GM23248 (cell line): Measurements from ENCODE around the gene FDPS. TPM values are rescaled to one million over a fixed set of nuclear protein-coding genes. Genes with fewer than 3 reads are reported as not detected.
"Not testable (repeated sequence)": the region's sequence is repeated elsewhere in the genome, so short reads cannot be mapped to it uniquely, and the experiment has no call there.

Experiments
- DNase-seq: peaks from one replicate; pipeline ENCODE4 v3.0.0-alpha.2; 2015
- H2AFZ ChIP-seq: fragments of 200-600 bp; sonication (generic); 2 replicates; pipeline ENCODE4 v1.6.1; 2016; ENCODE audit warnings: antibody characterized with exemption
- H3F3A ChIP-seq: fragments of 200-600 bp; sonication (generic); 2 replicates; pipeline ENCODE4 v1.6.1; 2016; ENCODE audit warnings: mild to moderate bottlenecking, antibody characterized with exemption, mixed run types; ENCODE audit not compliant: insufficient read depth
- H3K27ac ChIP-seq: fragments of 200-600 bp; sonication (generic); 2 replicates; pipeline ENCODE4 v1.5.1; 2016; ENCODE audit warnings: mild to moderate bottlenecking
- H3K27me3 ChIP-seq: fragments of 200-600 bp; sonication (generic); replicated peaks from 2 replicates; pipeline ENCODE4 v1.6.1; 2016; ENCODE audit warnings: mild to moderate bottlenecking; ENCODE audit not compliant: insufficient read depth
- H3K36me3 ChIP-seq: fragments of 200-600 bp; sonication (generic); 2 replicates; pipeline ENCODE4 v1.6.1; 2016; ENCODE audit warnings: low read depth, mild to moderate bottlenecking
- H3K4me1 ChIP-seq: fragments of 200-600 bp; sonication (generic); 2 replicates; pipeline ENCODE4 v1.6.1; 2016; ENCODE audit warnings: mild to moderate bottlenecking; ENCODE audit not compliant: insufficient read depth
- H3K4me2 ChIP-seq: fragments of 200-600 bp; sonication (generic); one replicate; pipeline ENCODE4 v1.6.1; 2016; ENCODE audit warnings: mild to moderate bottlenecking; ENCODE audit not compliant: unreplicated experiment
- H3K4me3 ChIP-seq: fragments of 200-600 bp; sonication (generic); 2 replicates; pipeline ENCODE4 v1.5.1; 2016; ENCODE audit warnings: mild to moderate bottlenecking
- H3K79me2 ChIP-seq: fragments of 200-600 bp; sonication (generic); 2 replicates; pipeline ENCODE4 v1.6.1; 2016; ENCODE audit warnings: mild to moderate bottlenecking; ENCODE audit not compliant: insufficient read depth
- H3K9ac ChIP-seq: fragments of 200-600 bp; sonication (generic); 2 replicates; pipeline ENCODE4 v1.6.1; 2016; ENCODE audit warnings: mild to moderate bottlenecking
- H3K9me2 ChIP-seq: fragments of 200-600 bp; sonication (generic); 2 replicates; pipeline ENCODE4 v1.6.1; 2016; ENCODE audit warnings: mixed run types, mild to moderate bottlenecking, moderate library complexity; ENCODE audit not compliant: insufficient read depth
- H3K9me3 ChIP-seq: fragments of 200-600 bp; sonication (generic); one replicate; pipeline ENCODE4 v1.6.1; 2017; ENCODE audit warnings: low read depth
- H4K20me1 ChIP-seq: fragments of 200-600 bp; sonication (generic); 2 replicates; pipeline ENCODE4 v1.6.0; 2016; ENCODE audit not compliant: insufficient read depth
- EZH2 ChIP-seq: fragments of 200-600 bp; sonication (generic); IDR thresholded peaks from 2 replicates; pipeline ENCODE4 v1.6.1; 2018; ENCODE audit warnings: antibody characterized with exemption, mild to moderate bottlenecking; ENCODE audit not compliant: insufficient read depth, poor library complexity, severe bottlenecking
- EZH2phosphoT487 ChIP-seq: fragments of 200-600 bp; sonication (generic); IDR thresholded peaks from 2 replicates; pipeline ENCODE4 v1.6.1; 2018; ENCODE audit warnings: antibody characterized with exemption, moderate library complexity, mild to moderate bottlenecking, low read depth; ENCODE audit not compliant: insufficient read depth
- WGBS, 2 experiments: methylation state at CpG; one replicate each; pipeline ENCODE4 v1.1.6; 2015 to 2017; ENCODE audit warnings: low lambda C conversion rate in 2 of 2, low coverage in 1 of 2; ENCODE audit errors: missing lambda C conversion rate in 2 of 2; 5-methylcytosine and 5-hydroxymethylcytosine counted together
- in situ Hi-C: fragments of 300-500 bp; cut with MboI; formaldehyde crosslinking; loops from 2 replicates; pipeline ENCODE4 v1.15.0; 2020
- polyA plus RNA-seq: library from polyadenylated mRNA; unstranded; fragments of >200 nt; fragmentation: Nextera tagmentation; extraction: Ambion mirVana; gene quantifications from 2 replicates; pipeline ENCODE4 v1.2.1, GENCODE V29; 2016
- total RNA-seq: library from RNA; depleted of rRNA; stranded (reverse); fragments of >200 nt; shearing (Covaris generic); gene quantifications from 2 replicates; pipeline ENCODE4 v1.2.3, GENCODE V29; 2014

FDPS gene
- total and polyA plus RNA-seq, 2 experiments from 2014 or later = 96.3 to 116 TPM

DNA sequence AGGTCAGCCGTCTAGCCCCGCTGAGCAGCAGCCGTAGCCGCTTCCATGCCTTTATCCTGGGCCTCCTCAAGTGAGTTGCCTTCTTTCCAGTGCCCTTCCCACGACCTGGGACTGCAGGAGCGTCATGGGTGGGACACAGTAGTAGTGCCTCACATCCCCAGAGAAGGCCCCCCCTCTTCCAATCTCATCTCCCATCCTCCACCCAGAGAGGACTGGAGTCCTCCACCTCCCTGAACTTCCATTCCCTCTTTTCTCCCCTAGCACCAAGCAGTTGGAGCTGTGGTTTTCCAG lies 16.9 kb downstream of the FDPS start:
- in situ Hi-C loops = no loop called here
- Histone ChIP-seq H3K79me2 (peaks cover 50% of the 10 kb centered on the region), H3K4me1 (peaks cover 12% of the 10 kb centered on the region), H3K9me3 (no peaks in the 10 kb centered on the region), H4K20me1 (no peaks in the 10 kb centered on the region), H3K4me2 (peak overlapping the region; percentile 99), H3K36me3 (peaks cover 10% of the 10 kb centered on the region), H3K27me3 (no peaks in the 10 kb centered on the region), H3K9ac (peak overlapping the region; percentile 83), H3K27ac (no peak overlapping the region), H3K9me2 (no peaks in the 10 kb centered on the region), H2AFZ (no peak overlapping the region), H3F3A (peaks cover 4% of the 10 kb centered on the region), H3K4me3 (peak overlapping the region; percentile 89)
- WGBS, 2 experiments = 28 to 35% methylated on average over 6 of the region's 6 CpGs
- TF ChIP-seq EZH2 (no peak), EZH2phosphoT487 (no peak)
- no peak for DNase-seq

DNA sequence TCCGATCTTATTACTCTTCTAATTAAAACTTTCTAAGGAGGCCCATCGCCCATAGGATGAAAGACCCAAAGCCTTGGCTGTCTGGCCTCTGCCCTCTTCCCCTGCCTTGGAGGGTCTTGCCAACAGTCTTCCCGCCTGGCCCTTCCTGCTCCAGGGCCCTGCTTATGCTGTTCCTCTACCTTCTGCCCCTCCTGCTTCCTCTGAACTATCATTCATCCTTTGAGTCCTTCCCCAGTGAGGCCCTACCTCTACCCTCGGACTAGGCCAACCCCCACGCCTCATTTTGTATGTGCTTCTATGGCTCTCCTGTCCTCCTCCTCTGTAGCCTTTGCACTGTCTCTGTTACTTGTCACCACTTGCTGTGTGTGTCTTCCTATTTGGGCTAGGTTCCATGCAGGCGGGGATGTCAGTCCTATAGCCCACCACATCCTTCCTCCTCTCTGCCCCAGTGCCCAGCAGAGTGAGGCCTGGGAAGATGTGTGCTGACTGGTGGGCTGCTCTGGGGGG lies 17.4 kb downstream of the FDPS start:
- Histone ChIP-seq H4K20me1 (no peaks in the 10 kb centered on the region), H3K27me3 (no peaks in the 10 kb centered on the region), H3K9me2 (no peaks in the 10 kb centered on the region), H3K4me1 (peaks cover 12% of the 10 kb centered on the region), H3K4me3 (peak overlapping the region; percentile 89), H3K79me2 (peaks cover 50% of the 10 kb centered on the region), H2AFZ (no peak overlapping the region), H3K9ac (peak overlapping the region; percentile 83; the same call in 1 of the 2 replicates), H3K9me3 (no peaks in the 10 kb centered on the region), H3F3A (peaks cover 4% of the 10 kb centered on the region), H3K36me3 (peaks cover 10% of the 10 kb centered on the region), H3K27ac (no peak overlapping the region), H3K4me2 (peak overlapping the region; percentile 99)
- TF ChIP-seq EZH2phosphoT487 (no peak), EZH2 (no peak)
- DNase-seq = no peak
- 73 to 83% methylated on average over 6 of the region's 6 CpGs for WGBS, 2 experiments
- in situ Hi-C loops = no loop called here

DNA sequence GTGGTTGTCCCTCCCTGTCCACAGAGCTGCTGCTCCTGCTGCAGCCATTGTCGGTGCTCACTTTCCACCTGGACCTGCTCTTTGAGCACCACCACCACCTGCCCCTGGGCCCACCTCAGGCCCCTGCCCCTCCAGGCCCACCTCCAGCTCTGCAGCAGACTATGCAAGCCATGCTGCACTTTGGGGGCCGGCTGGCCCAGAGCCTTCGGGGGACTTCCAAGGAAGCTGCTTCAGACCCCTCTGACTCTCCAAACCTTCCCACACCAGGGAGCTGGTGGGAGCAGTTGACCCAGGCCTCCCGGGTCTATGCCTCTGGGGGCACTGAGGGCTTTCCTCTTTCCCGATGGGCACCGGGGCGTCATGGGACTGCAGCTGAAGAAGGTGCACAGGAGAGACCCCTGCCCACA lies 18.0 kb downstream of the FDPS start:
- H3K79me2 ChIP-seq = peaks cover 44% of the 10 kb centered on the region
- peaks cover 7% of the 10 kb centered on the region for H3K4me1 ChIP-seq
- no peaks in the 10 kb centered on the region for H4K20me1 ChIP-seq
- no peak overlapping the region for H3K9ac ChIP-seq
- H3K27ac ChIP-seq = no peak overlapping the region
- no peak overlapping the region for H2AFZ ChIP-seq
- no peaks in the 10 kb centered on the region for H3K27me3 ChIP-seq
- 87 to 88% methylated on average over 5 to 7 of the region's 7 CpGs for WGBS, 2 experiments
- peaks cover 10% of the 10 kb centered on the region for H3K36me3 ChIP-seq
- no peak overlapping the region for H3K4me3 ChIP-seq
- DNase-seq = no peak
- in situ Hi-C loops = no loop called here
- no peak for TF ChIP-seq EZH2phosphoT487
- TF ChIP-seq EZH2 = no peak
- no peaks in the 10 kb centered on the region for H3K9me2 ChIP-seq
- H3K9me3 ChIP-seq = no peaks in the 10 kb centered on the region
- peaks cover 4% of the 10 kb centered on the region for H3F3A ChIP-seq
- H3K4me2 ChIP-seq = no peak overlapping the region

DNA sequence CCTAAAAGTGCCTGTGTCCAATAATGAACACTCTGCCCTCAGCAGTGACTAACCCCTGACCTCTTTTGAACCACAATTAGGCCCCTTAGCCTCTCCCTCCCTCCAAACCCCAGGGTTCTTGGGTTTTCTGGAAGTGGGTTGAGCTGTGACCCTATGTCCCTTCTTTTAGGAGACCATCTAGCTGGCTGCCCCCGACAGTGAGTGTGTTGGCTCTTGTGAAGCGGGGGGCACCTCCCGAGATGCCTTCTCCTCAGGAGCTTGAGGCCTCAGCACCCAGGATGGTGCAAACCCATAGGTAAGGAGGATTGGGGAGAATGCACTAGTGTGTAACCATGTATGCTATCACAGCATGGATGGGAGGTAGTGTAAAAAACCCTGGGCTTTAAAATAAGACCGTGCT lies 19.3 kb downstream of the FDPS start:
- H3K9me2 ChIP-seq = no peaks in the 10 kb centered on the region
- no peaks in the 10 kb centered on the region for H3K4me1 ChIP-seq
- H3K4me3 ChIP-seq = no peak overlapping the region
- no peak overlapping the region for H3K9ac ChIP-seq
- H2AFZ ChIP-seq = no peak overlapping the region
- no peak overlapping the region for H3K4me2 ChIP-seq
- WGBS, 2 experiments = 70 to 71% methylated on average over 4 of the region's 4 CpGs
- H3K9me3 ChIP-seq = no peaks in the 10 kb centered on the region
- DNase-seq = no peak
- H3K36me3 ChIP-seq = peaks cover 10% of the 10 kb centered on the region
- no peaks in the 10 kb centered on the region for H3K27me3 ChIP-seq
- no peak overlapping the region for H3K27ac ChIP-seq
- no peaks in the 10 kb centered on the region for H3F3A ChIP-seq
- TF ChIP-seq EZH2 = no peak
- no peak for TF ChIP-seq EZH2phosphoT487
- no peaks in the 10 kb centered on the region for H4K20me1 ChIP-seq
- in situ Hi-C loops = no loop called here
- H3K79me2 ChIP-seq = peaks cover 41% of the 10 kb centered on the region

DNA sequence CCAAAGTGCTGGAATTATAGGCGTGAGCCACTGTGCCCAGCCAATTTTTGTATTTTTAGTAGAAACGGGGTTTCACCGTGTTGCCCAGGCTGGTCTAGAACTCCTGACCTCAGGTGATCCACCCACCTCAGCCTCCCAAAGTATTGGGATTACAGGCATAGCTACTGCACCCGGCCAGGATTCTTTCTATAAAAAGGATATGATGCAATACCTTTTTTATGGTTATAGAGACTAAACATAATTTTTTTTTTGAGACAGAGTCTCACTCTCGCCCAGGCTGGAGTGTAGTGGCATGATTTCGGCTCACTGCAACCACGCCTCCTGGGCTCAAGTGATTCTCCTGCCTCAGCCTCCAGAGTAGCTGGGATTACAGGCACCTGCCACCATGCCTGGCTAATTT lies 20.2 kb downstream of the FDPS start:
- WGBS, 2 experiments = 78 to 79% methylated on average over 7 of the region's 7 CpGs
- H3K9me3 ChIP-seq, H3K27me3 ChIP-seq, H3K9ac ChIP-seq, H2AFZ ChIP-seq, H3K9me2 ChIP-seq, H3K4me3 ChIP-seq, H3K4me2 ChIP-seq, H3K4me1 ChIP-seq, H3K27ac ChIP-seq, DNase-seq, in situ Hi-C loops, H4K20me1 ChIP-seq, H3K36me3 ChIP-seq, H3F3A ChIP-seq: not testable (repeated sequence)
- H3K79me2 ChIP-seq = peaks cover 41% of the 10 kb centered on the region
